SU-DHL-6 (cell line): Measurements from ENCODE around the gene MYL10.

Experiments used
- H2AFZ ChIP-seq: fragments of 200-600 bp; sonication (generic); 2 replicates; pipeline ENCODE4 v1.6.1; 2014; ENCODE audit warnings: low read depth, mild to moderate bottlenecking, moderate library complexity, mixed read lengths, antibody characterized with exemption, low read length; ENCODE audit not compliant: severe bottlenecking
- H3F3A ChIP-seq: fragments of 200-600 bp; shearing (Covaris generic); 2 replicates; pipeline ENCODE4 v1.6.0; 2016; ENCODE audit warnings: antibody characterized with exemption, mild to moderate bottlenecking; ENCODE audit not compliant: insufficient read depth
- H3K27ac ChIP-seq: fragments of 200-600 bp; sonication (generic); 2 replicates; pipeline ENCODE4 v1.5.1; 2016; ENCODE audit warnings: low read depth, mild to moderate bottlenecking, low read length, moderate library complexity, mixed read lengths
- H3K27me3 ChIP-seq: fragments of 200-600 bp; sonication (generic), shearing (Covaris generic); 2 replicates; pipeline ENCODE4 v1.6.0; 2014; ENCODE audit warnings: mild to moderate bottlenecking, low read length
- H3K36me3 ChIP-seq: fragments of 200-600 bp; sonication (generic); 2 replicates; pipeline ENCODE4 v1.6.1; 2014; ENCODE audit warnings: mild to moderate bottlenecking, low read length, mixed read lengths
- H3K4me2 ChIP-seq: fragments of 300-600, 200-600 bp; shearing (Covaris generic), sonication (generic); 2 replicates; pipeline ENCODE4 v1.6.0; 2014; ENCODE audit warnings: low read length, low read depth, mild to moderate bottlenecking; ENCODE audit not compliant: poor library complexity, severe bottlenecking
- H3K4me3 ChIP-seq: fragments of 200-600 bp; sonication (generic); 2 replicates; pipeline ENCODE4 v1.5.1; 2014; ENCODE audit warnings: antibody characterized with exemption, low read length, mild to moderate bottlenecking, mixed read lengths; ENCODE audit not compliant: insufficient read depth, poor library complexity, severe bottlenecking
- H3K79me2 ChIP-seq: fragments of 200-600 bp; sonication (generic); 2 replicates; pipeline ENCODE4 v1.6.1; 2014; ENCODE audit warnings: mild to moderate bottlenecking, low read length, moderate library complexity; ENCODE audit not compliant: insufficient read depth
- H3K9ac ChIP-seq: fragments of 200-600 bp; sonication (generic); 2 replicates; pipeline ENCODE4 v1.7.0; 2014; ENCODE audit warnings: mild to moderate bottlenecking, low read length
- H3K9me2 ChIP-seq: fragments of 200-600 bp; sonication (generic); replicated peaks from 2 replicates; pipeline ENCODE4 v1.6.1; 2014; ENCODE audit warnings: low read length; ENCODE audit not compliant: insufficient read depth
- H3K9me3 ChIP-seq: fragments of 200-600 bp; sonication (generic); 2 replicates; pipeline ENCODE4 v1.6.1; 2014; ENCODE audit warnings: low read length, mixed read lengths; ENCODE audit not compliant: insufficient read depth
- H4K20me1 ChIP-seq: fragments of 200-600 bp; sonication (generic); 2 replicates; pipeline ENCODE4 v1.6.1; 2014; ENCODE audit warnings: low read depth, mild to moderate bottlenecking, antibody characterized with exemption, low read length, moderate library complexity, mixed read lengths
- EZH2phosphoT487 ChIP-seq: fragments of 200-600 bp; sonication (generic), shearing (Covaris generic); conservative IDR thresholded peaks from 2 replicates; pipeline ENCODE4 v1.6.1; 2018; ENCODE audit warnings: mild to moderate bottlenecking, antibody characterized with exemption, low read length, moderate library complexity, mixed read lengths
- TF ChIP-seq, protein P1 (sequence below): fragments of 200-600 bp; sonication (generic); IDR thresholded peaks from one replicate; pipeline ENCODE4 v1.5.1; 2017; ENCODE audit warnings: antibody characterized with exemption, mild to moderate bottlenecking, low read length, moderate library complexity; ENCODE audit not compliant: insufficient read depth, poor library complexity, severe bottlenecking

The MYL10 gene

DNA sequence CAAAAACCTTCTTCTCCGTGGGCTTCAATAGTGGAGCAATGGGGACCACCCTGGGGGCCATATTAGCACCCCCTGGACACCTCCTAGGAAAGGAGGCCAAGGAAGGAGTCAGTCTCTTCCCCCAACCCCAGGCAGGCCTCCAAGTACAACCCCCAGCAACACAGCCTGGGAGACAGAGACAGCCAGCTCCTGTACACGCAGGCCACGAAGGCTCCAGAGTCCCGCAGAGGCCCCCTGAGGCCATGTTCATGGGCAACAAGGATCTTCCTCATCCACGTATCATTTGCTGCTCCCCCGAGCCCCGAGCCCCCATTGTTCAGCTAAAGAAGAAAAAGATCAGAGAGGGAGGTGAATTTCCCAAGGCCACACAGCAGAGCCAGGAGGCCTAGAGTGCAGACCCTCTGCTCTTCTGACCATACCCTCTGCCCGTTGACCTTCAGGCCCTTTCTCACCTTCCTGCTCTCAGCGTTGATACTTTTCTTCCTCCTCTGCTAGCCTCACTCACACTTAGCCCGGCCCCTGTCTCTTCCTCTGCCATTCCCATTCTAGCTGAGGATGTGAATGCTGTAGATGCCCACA lies 35.9 kb upstream of the MYL10 start:
- Histone ChIP-seq H3K79me2 (no peaks in the 10 kb centered on the region), H3K9ac (no peak overlapping the region), H3K4me3 (no peak overlapping the region), H3K4me2 (no peak overlapping the region), H3K9me2 (no peaks in the 10 kb centered on the region), H3K36me3 (no peaks in the 10 kb centered on the region), H2AFZ (no peak overlapping the region), H3K9me3 (no peaks in the 10 kb centered on the region), H3F3A (no peaks in the 10 kb centered on the region), H4K20me1 (no peaks in the 10 kb centered on the region), H3K27me3 (no peaks in the 10 kb centered on the region; the same call in 1 of the 2 replicates), H3K27ac (no peak overlapping the region)
- no peak for TF ChIP-seq EZH2phosphoT487
- TF ChIP-seq, protein P1, sequence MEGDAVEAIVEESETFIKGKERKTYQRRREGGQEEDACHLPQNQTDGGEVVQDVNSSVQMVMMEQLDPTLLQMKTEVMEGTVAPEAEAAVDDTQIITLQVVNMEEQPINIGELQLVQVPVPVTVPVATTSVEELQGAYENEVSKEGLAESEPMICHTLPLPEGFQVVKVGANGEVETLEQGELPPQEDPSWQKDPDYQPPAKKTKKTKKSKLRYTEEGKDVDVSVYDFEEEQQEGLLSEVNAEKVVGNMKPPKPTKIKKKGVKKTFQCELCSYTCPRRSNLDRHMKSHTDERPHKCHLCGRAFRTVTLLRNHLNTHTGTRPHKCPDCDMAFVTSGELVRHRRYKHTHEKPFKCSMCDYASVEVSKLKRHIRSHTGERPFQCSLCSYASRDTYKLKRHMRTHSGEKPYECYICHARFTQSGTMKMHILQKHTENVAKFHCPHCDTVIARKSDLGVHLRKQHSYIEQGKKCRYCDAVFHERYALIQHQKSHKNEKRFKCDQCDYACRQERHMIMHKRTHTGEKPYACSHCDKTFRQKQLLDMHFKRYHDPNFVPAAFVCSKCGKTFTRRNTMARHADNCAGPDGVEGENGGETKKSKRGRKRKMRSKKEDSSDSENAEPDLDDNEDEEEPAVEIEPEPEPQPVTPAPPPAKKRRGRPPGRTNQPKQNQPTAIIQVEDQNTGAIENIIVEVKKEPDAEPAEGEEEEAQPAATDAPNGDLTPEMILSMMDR: no peak

DNA sequence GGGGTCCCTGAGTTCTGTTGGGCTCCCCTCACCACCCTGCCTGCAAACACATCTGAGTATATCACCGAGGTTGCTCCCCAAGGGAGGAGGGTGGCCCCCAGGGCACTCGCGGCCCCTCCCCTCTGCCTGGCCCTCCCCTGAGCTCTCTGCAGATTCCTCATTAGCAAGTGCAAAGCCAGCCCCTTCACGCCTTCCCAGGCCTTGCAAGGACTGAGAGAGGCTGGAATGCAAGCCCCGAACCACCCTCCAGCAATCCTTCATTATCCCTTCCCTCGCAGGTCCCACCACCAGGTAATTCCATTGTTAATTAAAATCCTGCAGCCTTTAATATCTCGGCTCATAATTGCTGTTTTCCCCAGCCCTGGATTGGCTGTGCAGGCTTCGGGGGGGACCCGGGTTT lies 35.3 kb upstream of the MYL10 start:
- no peak for TF ChIP-seq EZH2phosphoT487
- TF ChIP-seq, protein P1: no peak
- no peak overlapping the region for H3K27ac ChIP-seq
- H4K20me1 ChIP-seq: no peaks in the 10 kb centered on the region

DNA sequence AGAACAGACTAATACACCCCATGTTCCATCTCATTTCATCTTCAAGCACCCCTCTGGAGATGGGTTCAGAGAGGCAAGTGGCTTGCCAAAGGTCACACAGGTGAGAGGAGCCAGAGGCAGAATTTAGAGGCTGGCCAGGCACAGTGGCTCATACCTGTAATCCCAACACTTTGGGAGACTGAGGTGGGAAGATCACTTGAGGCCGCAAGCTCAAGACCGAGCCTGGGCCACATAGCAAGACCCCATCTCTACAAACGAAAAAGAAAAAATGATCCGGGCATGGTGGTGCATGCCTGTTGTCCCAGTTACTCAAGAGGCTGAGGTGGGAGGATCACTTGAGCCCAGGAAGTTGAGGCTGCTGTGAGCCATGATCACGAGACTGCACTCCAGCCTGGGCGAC lies 34.7 kb upstream of the MYL10 start:
- Histone ChIP-seq H2AFZ (no peak overlapping the region), H3F3A (no peaks in the 10 kb centered on the region), H3K27me3 (no peaks in the 10 kb centered on the region; the same call in 1 of the 2 replicates), H4K20me1 (no peaks in the 10 kb centered on the region), H3K9ac (no peak overlapping the region), H3K9me3 (no peaks in the 10 kb centered on the region), H3K4me2 (no peak overlapping the region), H3K27ac (no peak overlapping the region), H3K79me2 (no peaks in the 10 kb centered on the region), H3K4me3 (no peak overlapping the region), H3K9me2 (no peaks in the 10 kb centered on the region), H3K36me3 (no peaks in the 10 kb centered on the region)
- TF ChIP-seq EZH2phosphoT487: no peak
- TF ChIP-seq, protein P1: no peak

More for the DNA sequence above, 35.3 kb upstream of the MYL10 start:
- Histone ChIP-seq H3K36me3 (no peaks in the 10 kb centered on the region), H3K4me3 (no peak overlapping the region), H3K9me3 (no peaks in the 10 kb centered on the region), H3K9me2 (no peaks in the 10 kb centered on the region), H3K79me2 (no peaks in the 10 kb centered on the region), H3F3A (no peaks in the 10 kb centered on the region), H3K27me3 (no peaks in the 10 kb centered on the region; the same call in 1 of the 2 replicates), H3K4me2 (no peak overlapping the region), H2AFZ (no peak overlapping the region), H3K9ac (no peak overlapping the region)
